HG03469 (cell line): ENCODE data around the gene TSPAN9.

ENCODE experiments used
- ATAC-seq: cut with Tn5 transposase; IDR thresholded peaks from one replicate; pipeline ENCODE4 v1.9.1; 2021; ENCODE audit warnings: mild to moderate bottlenecking, moderate library complexity, moderate number of reproducible peaks; ENCODE audit not compliant: unreplicated experiment

TSPAN9 gene

GRCh38 chr12:3179731-3180130 is 102.6 kb downstream of the TSPAN9 start:
- no peak for ATAC-seq

- ATAC-seq, result no peak
These were observed 105.2 kb downstream of the TSPAN9 start for GRCh38 chr12:3182426-3182825.

DNA sequence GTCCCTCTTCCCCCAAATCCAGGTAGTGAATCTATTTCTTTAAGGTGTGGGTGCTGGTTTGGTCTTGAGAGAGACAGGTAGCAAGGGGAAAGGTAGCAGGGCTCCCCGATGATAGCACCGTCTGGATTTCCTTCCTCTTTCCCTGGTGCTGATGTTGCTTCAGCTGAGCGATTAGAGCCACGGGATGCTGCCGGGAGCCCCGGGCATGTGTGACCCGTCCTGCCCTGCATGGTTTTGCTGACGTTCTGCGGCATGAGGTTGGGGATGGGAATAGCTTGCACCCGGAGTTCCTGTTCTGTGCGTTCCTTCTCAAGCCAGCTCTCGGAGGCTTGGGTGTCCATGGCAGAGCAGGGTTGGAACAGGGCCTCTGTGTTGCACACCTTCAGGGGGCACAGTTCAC is 107.3 kb downstream of the TSPAN9 start:
- no peak for ATAC-seq

DNA sequence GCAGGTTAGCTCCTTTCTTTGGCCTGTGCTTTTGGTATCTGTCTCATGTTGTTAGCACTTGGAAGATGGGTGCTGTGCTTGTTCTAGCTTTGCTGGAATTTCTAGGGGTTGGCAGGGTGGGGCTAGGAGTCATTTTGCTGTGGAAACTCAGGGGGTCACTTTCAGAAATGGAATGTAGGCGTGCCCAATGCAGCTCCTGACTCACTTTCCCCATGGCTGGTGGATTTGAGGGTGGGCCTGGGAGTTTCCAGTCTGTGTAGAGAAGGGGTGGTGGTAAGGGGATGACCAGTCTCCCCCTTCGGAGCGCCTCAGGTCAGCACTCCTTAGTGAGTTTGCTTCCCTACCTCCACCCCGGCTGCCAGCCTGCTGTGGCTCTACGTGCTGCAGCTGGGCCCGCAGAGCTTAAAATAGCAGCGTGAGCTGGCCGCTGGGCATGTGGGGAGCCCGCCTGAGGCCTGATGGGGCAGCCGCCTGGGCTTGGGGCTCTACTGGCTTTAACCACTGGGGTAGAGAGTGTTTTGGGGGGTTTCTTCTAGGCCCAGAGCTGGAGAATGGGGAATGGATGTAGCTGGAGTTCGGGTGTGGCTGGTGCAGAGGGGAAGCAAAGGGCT is 108.2 kb downstream of the TSPAN9 start:
- ATAC-seq, result no peak

DNA sequence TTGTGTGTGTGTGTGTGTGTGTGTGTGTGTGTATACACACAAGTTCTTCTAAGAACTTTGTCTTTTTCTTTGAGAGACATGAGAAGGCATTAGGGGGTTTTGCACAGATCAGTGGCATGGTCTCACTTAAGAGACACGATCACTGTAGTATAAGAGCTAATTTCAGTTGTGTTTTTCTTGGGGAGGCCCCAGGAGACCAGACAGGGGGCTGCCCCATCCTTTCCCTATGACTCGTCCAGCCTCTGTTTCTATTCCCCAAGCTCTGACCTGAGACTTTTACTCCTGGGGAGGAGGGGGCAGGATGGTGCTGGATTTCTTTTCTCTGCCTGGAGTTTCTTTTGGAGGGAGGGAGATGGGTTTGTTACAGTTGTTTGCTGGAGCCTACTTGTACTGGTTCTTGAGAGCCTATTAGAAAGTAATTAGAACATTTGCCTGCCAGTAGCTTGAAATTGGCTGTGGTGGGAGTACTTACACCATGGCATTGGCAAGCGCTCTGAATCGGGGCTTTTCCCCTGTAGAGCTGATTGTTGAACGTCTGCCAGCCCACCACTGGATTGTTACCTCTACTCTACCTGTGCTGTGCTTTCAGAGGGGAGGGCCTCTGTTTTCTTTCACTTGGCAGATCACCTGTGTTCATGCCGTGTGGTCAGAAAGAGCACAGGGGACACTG is 109.5 kb downstream of the TSPAN9 start:
- ATAC-seq, result no peak

- no peak for ATAC-seq
These were observed 110.9 kb downstream of the TSPAN9 start for GRCh38 chr12:3187846-3188770.

DNA sequence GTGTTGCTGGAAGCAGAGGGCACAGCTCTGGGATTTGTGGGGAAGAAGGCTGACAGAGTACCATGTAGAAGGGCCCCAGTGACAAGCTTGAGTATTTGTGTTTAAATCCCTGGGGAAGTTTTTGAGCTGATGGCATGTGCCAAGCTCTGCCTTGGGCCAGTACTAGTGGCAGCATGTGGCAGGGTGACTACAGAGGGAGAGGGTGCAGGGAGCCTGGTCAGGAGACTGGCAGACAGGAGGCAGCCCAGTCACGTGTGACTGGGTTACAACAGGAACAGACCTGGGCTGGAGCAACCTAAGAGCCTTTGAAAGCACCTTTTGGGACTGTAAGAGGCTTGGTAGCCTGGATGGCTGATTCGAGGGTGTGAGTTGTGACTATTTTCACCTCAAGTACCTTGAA is 112.1 kb downstream of the TSPAN9 start:
- ATAC-seq, result no peak

- ATAC-seq, result no peak
These were observed 112.9 kb downstream of the TSPAN9 start for GRCh38 chr12:3190101-3190500.

DNA sequence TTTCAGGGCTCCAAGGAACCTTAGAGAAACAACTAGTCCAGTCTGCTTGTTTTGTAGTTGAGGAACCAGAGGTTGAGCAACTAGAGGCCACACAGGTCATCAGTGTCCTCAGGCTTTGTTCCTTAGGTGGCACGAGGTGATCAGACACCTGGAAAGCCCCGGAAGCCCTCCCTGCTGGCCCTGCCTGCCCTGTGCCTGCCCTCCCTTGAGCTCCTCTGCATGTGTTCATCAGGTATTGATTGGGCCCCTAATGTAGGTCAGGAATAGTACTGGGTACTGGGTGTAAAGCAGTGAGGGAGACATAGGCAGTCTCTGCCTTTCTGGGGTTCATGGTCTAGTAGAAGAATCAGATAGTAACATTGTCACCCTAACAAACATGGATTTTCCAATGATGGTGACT is 114.3 kb downstream of the TSPAN9 start:
- no peak for ATAC-seq

DNA sequence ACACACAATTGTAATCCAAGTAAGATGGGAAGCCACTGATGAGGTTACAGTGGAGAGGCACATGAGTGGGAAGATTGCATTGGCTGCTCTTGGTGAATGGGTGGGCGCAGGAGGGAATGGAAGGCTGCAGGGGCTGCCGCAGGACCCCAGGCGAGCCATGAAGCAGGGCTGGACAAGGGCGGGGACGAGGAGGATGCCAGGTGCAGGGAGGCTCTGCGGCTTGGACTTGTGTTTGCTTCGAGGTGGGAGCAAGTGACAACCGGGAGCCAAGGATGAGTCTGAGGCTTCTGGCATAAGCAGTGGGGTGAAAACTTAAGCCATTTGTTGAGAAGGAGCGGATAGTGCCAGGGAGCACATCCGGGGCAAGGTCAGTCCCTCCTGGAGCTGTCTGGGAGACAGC is 115.0 kb downstream of the TSPAN9 start:
- ATAC-seq, result no peak

- no peak for ATAC-seq
These were observed 116.0 kb downstream of the TSPAN9 start for GRCh38 chr12:3193131-3193530.

DNA sequence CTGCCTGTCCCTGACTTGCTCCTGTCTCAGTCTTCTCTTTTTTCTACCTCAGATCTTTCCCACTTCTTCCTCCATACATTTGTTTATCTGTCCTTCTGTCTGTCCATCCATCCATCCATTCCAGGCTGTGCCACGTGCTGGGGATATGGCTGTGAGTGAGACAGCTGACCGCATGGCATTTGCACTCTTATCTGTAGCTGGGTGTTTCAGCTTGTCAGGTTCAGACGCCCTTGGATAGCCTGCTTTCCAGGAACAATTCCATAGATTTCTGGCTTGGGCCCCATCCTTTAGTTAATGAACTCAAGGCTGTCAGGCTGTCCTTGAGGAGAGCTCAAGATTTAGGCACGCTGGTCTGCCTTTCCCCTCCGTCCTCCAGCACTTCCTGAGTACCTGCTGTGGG is 116.6 kb downstream of the TSPAN9 start:
- ATAC-seq, result no peak

GRCh38 chr12:3195337-3195736 is 118.2 kb downstream of the TSPAN9 start:
- ATAC-seq, result no peak

- no peak for ATAC-seq
These were observed 118.8 kb downstream of the TSPAN9 start for GRCh38 chr12:3195859-3196483.

DNA sequence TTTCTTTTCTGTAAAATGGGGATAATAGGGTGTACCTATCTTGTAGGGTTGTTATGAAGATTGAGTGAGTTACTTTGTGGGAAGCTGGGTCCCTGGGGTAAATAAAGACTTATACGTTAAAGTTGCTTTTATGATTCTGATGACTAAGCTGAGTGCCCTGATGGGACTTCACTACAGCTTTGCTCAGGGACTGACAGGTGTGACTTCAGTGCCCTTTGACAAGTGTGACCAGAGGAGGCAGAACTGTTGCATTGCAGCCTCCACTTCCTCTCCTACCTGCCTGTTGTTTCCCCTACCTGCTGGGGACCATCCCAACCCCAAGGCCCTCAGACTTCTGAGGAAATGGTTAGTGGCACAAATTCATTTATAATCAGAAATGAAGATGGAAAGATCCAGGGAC is 119.3 kb downstream of the TSPAN9 start:
- ATAC-seq, result no peak

GRCh38 chr12:3197131-3197818 is 120.1 kb downstream of the TSPAN9 start:
- no peak for ATAC-seq

- ATAC-seq, result no peak
These were observed 122.4 kb downstream of the TSPAN9 start for GRCh38 chr12:3199551-3200031.

- ATAC-seq, result no peak
These were observed 122.9 kb downstream of the TSPAN9 start for GRCh38 chr12:3200032-3200617.

- no peak for ATAC-seq
These were observed 123.6 kb downstream of the TSPAN9 start for GRCh38 chr12:3200814-3201233.

GRCh38 chr12:3201339-3202051 is 124.3 kb downstream of the TSPAN9 start:
- no peak for ATAC-seq
